Gastroesophageal sphincter (tissue), 3 donors: ENCODE data around the gene USP44.

Experiments
- CTCF ChIP-seq, 4 experiments: fragments of 200-600 bp in 2 of 4; fragments of 450-650 bp in 2 of 4; sonication (generic) in 1 of 4; IDR thresholded peaks; one replicate each; pipeline ENCODE4 v1.5.1; 2017 to 2019; ENCODE audit warnings: antibody characterized with exemption in 4 of 4, mild to moderate bottlenecking in 2 of 4, moderate library complexity in 2 of 4
- EP300 ChIP-seq: sonication (generic); formaldehyde crosslinking; IDR thresholded peaks from one replicate; pipeline ENCODE4 v1.6.1; 2017; ENCODE audit warnings: antibody characterized with exemption, mild to moderate bottlenecking
- POLR2A ChIP-seq, 2 donors: fragments of 450-650 bp; IDR thresholded peaks; one replicate each; pipeline ENCODE4 v1.6.1; 2017; ENCODE audit warnings: antibody characterized with exemption in 2 of 2, mild to moderate bottlenecking in 2 of 2, moderate library complexity in 1 of 2
- POLR2AphosphoS5 ChIP-seq: sonication (generic); formaldehyde crosslinking; IDR thresholded peaks from one replicate; pipeline ENCODE4 v1.6.1; 2017; ENCODE audit warnings: antibody characterized with exemption

- TF ChIP-seq EP300 = no peak
- TF ChIP-seq POLR2AphosphoS5 = no peak
- TF ChIP-seq CTCF (IDR thresholded peaks at IDR 0.05) = no peak
- no peak for TF ChIP-seq POLR2A (IDR thresholded peaks at IDR 0.05)
Measured at GRCh38 chr12:95487024-95487423, 64.3 kb downstream of the USP44 start.
